Measurements from ENCODE around the gene HOXD1. TPM values are rescaled to one million over a fixed set of nuclear protein-coding genes. Genes with fewer than 3 reads are reported as not detected.

The HOXD1 gene
- total RNA-seq, 1 donor, result under 0.01 TPM

DNA sequence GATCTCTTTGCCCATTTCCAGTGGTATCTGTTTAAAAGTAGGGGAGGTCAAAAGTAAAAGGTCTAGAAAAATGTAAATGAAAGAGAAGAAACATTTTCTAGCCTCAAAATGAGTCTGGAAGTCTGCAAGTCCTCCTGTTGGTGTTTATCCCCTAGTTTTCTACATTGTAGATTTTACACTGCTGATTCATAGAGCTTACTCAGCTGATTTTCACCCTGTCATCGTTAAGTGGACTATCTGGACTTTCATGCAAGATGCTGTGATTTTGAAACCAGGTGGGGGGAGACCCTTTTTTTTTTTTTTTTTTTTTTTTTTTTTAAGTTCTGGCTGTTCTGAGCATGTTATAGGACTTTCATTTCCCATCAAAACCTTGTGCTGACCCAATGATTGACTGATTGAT lies 21.1 kb upstream of the HOXD1 start:
- H3K4me3 ChIP-seq (ENCODE audit: low read depth, low read length), result no peak overlapping the region
- TF ChIP-seq, protein P1, sequence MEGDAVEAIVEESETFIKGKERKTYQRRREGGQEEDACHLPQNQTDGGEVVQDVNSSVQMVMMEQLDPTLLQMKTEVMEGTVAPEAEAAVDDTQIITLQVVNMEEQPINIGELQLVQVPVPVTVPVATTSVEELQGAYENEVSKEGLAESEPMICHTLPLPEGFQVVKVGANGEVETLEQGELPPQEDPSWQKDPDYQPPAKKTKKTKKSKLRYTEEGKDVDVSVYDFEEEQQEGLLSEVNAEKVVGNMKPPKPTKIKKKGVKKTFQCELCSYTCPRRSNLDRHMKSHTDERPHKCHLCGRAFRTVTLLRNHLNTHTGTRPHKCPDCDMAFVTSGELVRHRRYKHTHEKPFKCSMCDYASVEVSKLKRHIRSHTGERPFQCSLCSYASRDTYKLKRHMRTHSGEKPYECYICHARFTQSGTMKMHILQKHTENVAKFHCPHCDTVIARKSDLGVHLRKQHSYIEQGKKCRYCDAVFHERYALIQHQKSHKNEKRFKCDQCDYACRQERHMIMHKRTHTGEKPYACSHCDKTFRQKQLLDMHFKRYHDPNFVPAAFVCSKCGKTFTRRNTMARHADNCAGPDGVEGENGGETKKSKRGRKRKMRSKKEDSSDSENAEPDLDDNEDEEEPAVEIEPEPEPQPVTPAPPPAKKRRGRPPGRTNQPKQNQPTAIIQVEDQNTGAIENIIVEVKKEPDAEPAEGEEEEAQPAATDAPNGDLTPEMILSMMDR (IDR thresholded peaks at IDR 0.05; ENCODE audit: insufficient read depth, low read depth, low read length), result no peak
- no peak for DNase-seq (ENCODE audit: low read depth)

DNA sequence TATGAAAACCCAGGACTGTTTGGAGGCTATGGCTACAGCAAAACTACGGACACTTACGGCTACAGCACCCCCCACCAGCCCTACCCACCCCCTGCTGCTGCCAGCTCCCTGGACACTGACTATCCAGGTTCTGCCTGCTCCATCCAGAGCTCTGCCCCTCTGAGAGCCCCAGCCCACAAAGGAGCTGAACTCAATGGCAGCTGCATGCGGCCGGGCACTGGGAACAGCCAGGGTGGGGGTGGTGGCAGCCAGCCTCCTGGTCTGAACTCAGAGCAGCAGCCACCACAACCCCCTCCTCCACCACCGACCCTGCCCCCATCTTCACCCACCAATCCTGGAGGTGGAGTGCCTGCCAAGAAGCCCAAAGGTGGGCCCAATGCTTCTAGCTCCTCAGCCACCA lies 19.3 kb upstream of the HOXD1 start:
- no peak overlapping the region for H3K4me3 ChIP-seq (ENCODE audit: low read depth, low read length)
- DNase-seq (ENCODE audit: low read depth), result no peak
- TF ChIP-seq, protein P1 (IDR thresholded peaks at IDR 0.05; ENCODE audit: insufficient read depth, low read depth, low read length), result no peak

DNA sequence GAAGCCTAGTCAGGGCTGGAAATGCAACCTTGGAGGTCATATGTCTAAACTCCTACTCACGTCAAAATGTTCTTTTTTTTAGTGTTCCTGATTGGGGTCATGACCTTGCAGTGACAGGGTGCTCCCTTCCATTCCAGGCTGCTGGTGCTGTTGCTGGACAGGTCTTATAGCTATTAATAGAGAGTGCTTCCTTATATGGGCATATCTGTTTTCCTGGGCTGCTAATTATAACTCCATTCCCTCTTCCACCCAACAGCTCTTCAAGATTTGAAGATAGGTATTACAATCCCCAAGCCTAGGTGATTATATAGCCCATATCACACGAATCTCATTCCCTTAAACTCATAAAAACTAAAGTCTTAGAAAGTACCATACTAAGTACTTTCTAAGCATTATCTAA lies 18.8 kb upstream of the HOXD1 start:
- DNase-seq (ENCODE audit: low read depth), result no peak
- no peak overlapping the region for H3K4me3 ChIP-seq (ENCODE audit: low read depth, low read length)
- TF ChIP-seq, protein P1 (IDR thresholded peaks at IDR 0.05; ENCODE audit: insufficient read depth, low read depth, low read length), result no peak

DNA sequence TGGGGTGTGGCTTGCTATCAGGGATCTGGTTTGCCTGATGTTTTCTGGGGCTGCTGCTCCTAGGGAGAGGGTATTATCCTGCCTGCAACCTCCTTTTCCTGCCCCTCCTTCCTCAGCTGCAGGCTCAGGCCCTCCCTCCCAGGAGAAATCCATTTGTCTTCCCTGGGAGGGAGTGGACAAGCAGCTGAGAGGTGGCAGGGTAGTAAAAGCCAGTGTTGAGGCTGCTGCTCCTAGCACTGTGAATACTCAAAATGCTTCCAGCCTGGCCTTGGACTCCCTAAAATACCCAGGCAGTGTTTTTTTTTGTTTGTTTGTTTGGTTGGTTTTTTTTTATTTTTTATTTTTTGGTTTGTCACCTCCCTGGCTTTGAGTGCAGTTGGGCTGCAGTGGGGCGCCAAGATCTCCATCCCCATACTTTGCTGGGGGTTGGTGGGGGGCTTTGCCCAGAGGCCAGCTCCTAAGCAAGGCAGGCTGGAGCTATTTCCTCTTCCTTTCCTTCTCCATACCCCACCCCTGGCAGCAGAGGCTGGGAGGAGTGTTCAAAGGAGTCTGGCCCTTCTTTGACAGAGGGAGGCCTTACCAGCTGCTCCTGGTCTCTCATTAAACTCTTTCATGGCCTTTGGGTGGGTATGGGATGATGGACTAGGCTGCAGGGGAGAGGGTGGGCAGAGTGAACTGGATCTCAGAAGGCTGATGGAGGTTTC lies 17.7 kb upstream of the HOXD1 start:
- TF ChIP-seq, protein P1 (IDR thresholded peaks at IDR 0.05; ENCODE audit: insufficient read depth, low read depth, low read length), result no peak
- H3K4me3 ChIP-seq (ENCODE audit: low read depth, low read length), result no peak overlapping the region
- DNase-seq (ENCODE audit: low read depth), result no peak

DNA sequence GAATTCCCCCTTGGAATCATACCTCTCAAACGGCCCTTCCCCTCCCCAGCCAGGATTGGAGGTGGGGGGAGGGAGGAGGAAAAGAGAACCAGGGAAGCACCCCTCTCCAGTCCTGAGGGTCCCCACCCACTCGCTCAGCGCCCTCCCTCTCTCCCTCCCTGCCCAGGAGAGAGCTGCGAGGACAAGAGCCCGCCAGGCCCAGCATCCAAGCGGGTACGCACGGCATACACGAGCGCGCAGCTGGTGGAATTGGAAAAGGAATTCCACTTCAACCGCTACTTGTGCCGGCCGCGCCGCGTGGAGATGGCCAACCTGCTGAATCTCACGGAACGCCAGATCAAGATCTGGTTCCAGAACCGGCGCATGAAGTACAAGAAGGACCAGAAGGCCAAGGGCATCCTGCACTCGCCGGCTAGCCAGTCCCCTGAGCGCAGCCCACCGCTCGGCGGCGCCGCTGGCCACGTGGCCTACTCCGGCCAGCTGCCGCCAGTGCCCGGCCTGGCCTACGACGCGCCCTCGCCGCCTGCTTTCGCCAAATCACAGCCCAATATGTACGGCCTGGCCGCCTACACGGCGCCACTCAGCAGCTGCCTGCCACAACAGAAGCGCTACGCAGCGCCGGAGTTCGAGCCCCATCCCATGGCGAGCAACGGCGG lies 17.0 kb upstream of the HOXD1 start:
- TF ChIP-seq, protein P1 (IDR thresholded peaks at IDR 0.05; ENCODE audit: insufficient read depth, low read depth, low read length), result no peak
- DNase-seq (ENCODE audit: low read depth), result no peak
- no peak overlapping the region for H3K4me3 ChIP-seq (ENCODE audit: low read depth, low read length)

DNA sequence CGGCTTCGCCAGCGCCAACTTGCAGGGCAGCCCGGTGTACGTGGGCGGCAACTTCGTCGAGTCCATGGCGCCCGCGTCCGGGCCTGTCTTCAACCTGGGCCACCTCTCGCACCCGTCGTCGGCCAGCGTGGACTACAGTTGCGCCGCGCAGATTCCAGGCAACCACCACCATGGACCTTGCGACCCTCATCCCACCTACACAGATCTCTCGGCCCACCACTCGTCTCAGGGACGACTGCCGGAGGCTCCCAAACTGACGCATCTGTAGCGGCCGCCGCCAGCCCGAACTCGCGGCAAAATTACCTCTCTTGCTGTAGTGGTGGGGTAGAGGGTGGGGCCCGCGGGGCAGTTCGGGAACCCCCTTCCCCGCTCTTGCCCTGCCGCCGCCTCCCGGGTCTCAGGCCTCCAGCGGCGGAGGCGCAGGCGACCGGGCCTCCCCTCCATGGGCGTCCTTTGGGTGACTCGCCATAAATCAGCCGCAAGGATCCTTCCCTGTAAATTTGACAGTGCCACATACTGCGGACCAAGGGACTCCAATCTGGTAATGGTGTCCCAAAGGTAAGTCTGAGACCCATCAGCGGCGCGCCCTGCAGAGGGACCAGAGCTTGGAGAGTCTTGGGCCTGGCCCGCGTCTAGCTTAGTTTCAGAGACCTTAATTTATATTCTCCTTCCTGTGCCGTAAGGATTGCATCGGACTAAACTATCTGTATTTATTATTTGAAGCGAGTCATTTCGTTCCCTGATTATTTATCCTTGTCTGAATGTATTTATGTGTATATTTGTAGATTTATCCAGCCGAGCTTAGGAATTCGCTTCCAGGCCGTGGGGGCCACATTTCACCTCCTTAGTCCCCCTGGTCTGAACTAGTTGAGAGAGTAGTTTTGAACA lies 16.2 kb upstream of the HOXD1 start:
- no peak overlapping the region for H3K4me3 ChIP-seq (ENCODE audit: low read depth, low read length)
- TF ChIP-seq, protein P1 (IDR thresholded peaks at IDR 0.05; ENCODE audit: insufficient read depth, low read depth, low read length), result no peak
- no peak for DNase-seq (ENCODE audit: low read depth)
